Astrocyte (in vitro differentiated cells and primary cell): ENCODE results near the gene PRRX2.

ENCODE experiments used
- CTCF ChIP-seq: IDR thresholded peaks from 2 replicates; pipeline ENCODE4 v1.5.1; 2011; ENCODE audit warnings: low read depth, mild to moderate bottlenecking, inconsistent platforms, low read length, moderate library complexity; ENCODE audit not compliant: insufficient read depth
- EZH2 ChIP-seq: IDR thresholded peaks from 2 replicates; pipeline ENCODE4 v1.6.1; 2012; ENCODE audit warnings: mild to moderate bottlenecking, low read length, inconsistent platforms; ENCODE audit not compliant: insufficient read depth

GRCh38 chr9:129626079-129626624 lies 39.3 kb upstream of the PRRX2 start, which contains the start of gene NTMT1:
- TF ChIP-seq CTCF: no peak
- no peak for TF ChIP-seq EZH2
